Subcutaneous abdominal adipose tissue (tissue), 5 donors: ENCODE data around the gene GTF2B.

Experiments used
- H3K27ac ChIP-seq: one replicate; pipeline ENCODE4 v1.7.0; 2013; ENCODE audit warnings: low read depth, mild to moderate bottlenecking, inconsistent platforms, low read length, moderate library complexity
- H3K27me3 ChIP-seq, 5 donors: one replicate each; pipeline ENCODE4 v1.7.0; 2013; ENCODE audit warnings: low read length in 5 of 5, inconsistent platforms in 1 of 5; ENCODE audit not compliant: control insufficient read depth in 5 of 5, insufficient read depth in 4 of 5
- H3K36me3 ChIP-seq, 5 donors: one replicate each; pipeline ENCODE4 v1.7.0; 2013; ENCODE audit warnings: low read length in 5 of 5; ENCODE audit not compliant: control insufficient read depth in 5 of 5, insufficient read depth in 5 of 5
- H3K4me1 ChIP-seq, 5 donors: one replicate each; pipeline ENCODE4 v1.7.0; 2013; ENCODE audit warnings: low read length in 5 of 5, mild to moderate bottlenecking in 3 of 5, moderate library complexity in 1 of 5; ENCODE audit not compliant: control insufficient read depth in 5 of 5, insufficient read depth in 5 of 5
- H3K4me3 ChIP-seq, 5 donors: one replicate each; pipeline ENCODE4 v1.7.0; 2013; ENCODE audit warnings: low read length in 5 of 5, low read depth in 1 of 5
- H3K9ac ChIP-seq, 5 donors: one replicate each; pipeline ENCODE4 v1.7.0; 2013; ENCODE audit warnings: low read length in 5 of 5, mild to moderate bottlenecking in 4 of 5, moderate library complexity in 3 of 5
- H3K9me3 ChIP-seq, 5 donors: one replicate each; pipeline ENCODE4 v1.7.0; 2013; ENCODE audit warnings: low read length in 5 of 5; ENCODE audit not compliant: control insufficient read depth in 5 of 5
- donor health status: healthy.
- donor health status: healthy.
- donor health status: healthy.
- donor health status: healthy.
- donor health status: healthy.

Gene GTF2B

GRCh38 chr1:88802950-88803349 lies 88.4 kb downstream of the GTF2B start:
- Histone ChIP-seq H3K4me1 (peaks cover 0 to 5% (median 0%) of the 10 kb centered on the region in 5 donors), H3K9ac (no peak overlapping the region), H3K4me3 (no peak overlapping the region), H3K36me3 (peaks cover 17 to 47% (median 39%) of the 10 kb centered on the region in 5 donors), H3K27me3 (no peaks in the 10 kb centered on the region), H3K9me3 (no peaks in the 10 kb centered on the region), H3K27ac (no peak overlapping the region)
